ENCODE results near the gene SLC10A6. TPM values are rescaled to one million over a fixed set of nuclear protein-coding genes. Genes with fewer than 3 reads are reported as not detected.

Gene SLC10A6, protein sequence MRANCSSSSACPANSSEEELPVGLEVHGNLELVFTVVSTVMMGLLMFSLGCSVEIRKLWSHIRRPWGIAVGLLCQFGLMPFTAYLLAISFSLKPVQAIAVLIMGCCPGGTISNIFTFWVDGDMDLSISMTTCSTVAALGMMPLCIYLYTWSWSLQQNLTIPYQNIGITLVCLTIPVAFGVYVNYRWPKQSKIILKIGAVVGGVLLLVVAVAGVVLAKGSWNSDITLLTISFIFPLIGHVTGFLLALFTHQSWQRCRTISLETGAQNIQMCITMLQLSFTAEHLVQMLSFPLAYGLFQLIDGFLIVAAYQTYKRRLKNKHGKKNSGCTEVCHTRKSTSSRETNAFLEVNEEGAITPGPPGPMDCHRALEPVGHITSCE
- polyA plus RNA-seq (2013, experiment 1 of 2): not detected
- 0.06 TPM for polyA plus RNA-seq (2013, experiment 2 of 2)

- Histone ChIP-seq H3K36me3 (ENCODE audit: control insufficient read depth, insufficient read depth, low read length) (no peaks in the 10 kb centered on the region), H3K9ac (ENCODE audit: low read length) (no peak within 1 kb of the TSS), H3K23ac (ENCODE audit: low read length) (no peak within 1 kb of the TSS), H3K79me1 (ENCODE audit: low read length) (no peaks in the 10 kb centered on the region), H4K8ac (ENCODE audit: low read depth, low read length) (no peak within 1 kb of the TSS), H2AK5ac (ENCODE audit: low read length) (no peak within 1 kb of the TSS), H3K4me1 (ENCODE audit: control insufficient read depth, low read depth, low read length) (peaks cover 2% of the 10 kb centered on the region), H3K4me3 (ENCODE audit: low read length) (no peak within 1 kb of the TSS), H2BK5ac (ENCODE audit: low read length) (no peak within 1 kb of the TSS), H2BK120ac (ENCODE audit: low read depth, low read length) (no peak within 1 kb of the TSS), H2BK15ac (replicated peaks; ENCODE audit: low read depth) (no peak within 1 kb of the TSS), H3K56ac (ENCODE audit: low read length) (no peak within 1 kb of the TSS), H3K4ac (ENCODE audit: low read depth, low read length) (no peak within 1 kb of the TSS), H3K79me2 (ENCODE audit: control insufficient read depth, insufficient read depth, low read length) (no peaks in the 10 kb centered on the region), H3K18ac (ENCODE audit: low read length) (no peak within 1 kb of the TSS), H3K4me2 (ENCODE audit: low read length) (no peak within 1 kb of the TSS), H4K5ac (ENCODE audit: low read length) (no peak within 1 kb of the TSS), H3K27ac (ENCODE audit: low read depth, low read length) (no peak within 1 kb of the TSS), H3K27me3 (ENCODE audit: insufficient read depth, low read length, poor library complexity) (no peaks in the 10 kb centered on the region)
- WGBS (ENCODE audit: extremely low coverage, insufficient coverage, low lambda C conversion rate): no CpG with 5 or more reads among the region's 11 CpGs
- no peak for DNase-seq
Observed at GRCh38 chr4:86848732-86849619, at the start of gene SLC10A6. Gene SLC10A6 (minus strand): TSS chr4:86849384. CDS start chr4:86849115, 269 bp downstream.

DNA sequence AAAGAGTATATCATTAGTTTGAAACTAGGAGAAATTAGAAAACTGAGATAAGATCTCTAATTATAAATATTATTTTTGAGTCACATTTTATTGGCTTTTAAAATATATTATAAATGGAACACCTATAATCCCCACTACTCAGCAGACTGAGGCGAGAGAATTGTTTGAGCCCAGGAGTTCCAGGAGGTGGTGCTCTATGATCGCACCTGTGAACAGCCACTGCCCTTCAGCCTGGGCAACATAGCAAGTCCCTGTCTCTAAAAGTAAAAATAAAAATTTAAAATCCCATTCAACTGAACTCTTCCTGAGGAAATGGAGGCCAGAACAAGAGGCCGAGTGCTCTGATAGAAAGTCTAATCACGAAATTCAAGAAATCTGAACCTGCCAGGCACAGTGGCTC, 49.4 kb upstream of the SLC10A6 start:
- Histone ChIP-seq H4K8ac (ENCODE audit: low read depth, low read length) (no peak overlapping the region), H3K79me2 (ENCODE audit: control insufficient read depth, insufficient read depth, low read length) (no peaks in the 10 kb centered on the region), H2AK5ac (ENCODE audit: low read length) (no peak overlapping the region), H2BK5ac (ENCODE audit: low read length) (no peak overlapping the region), H3K4me3 (ENCODE audit: low read length) (no peak overlapping the region), H3K9ac (ENCODE audit: low read length) (no peak overlapping the region), H3K36me3 (ENCODE audit: control insufficient read depth, insufficient read depth, low read length) (no peaks in the 10 kb centered on the region), H3K27ac (ENCODE audit: low read depth, low read length) (no peak overlapping the region), H3K4ac (ENCODE audit: low read depth, low read length) (no peak overlapping the region), H3K4me2 (ENCODE audit: low read length) (no peak overlapping the region), H3K56ac (ENCODE audit: low read length) (no peak overlapping the region), H3K4me1 (ENCODE audit: control insufficient read depth, low read depth, low read length) (no peaks in the 10 kb centered on the region), H4K5ac (ENCODE audit: low read length) (no peak overlapping the region), H3K18ac (ENCODE audit: low read length) (no peak overlapping the region), H3K79me1 (ENCODE audit: low read length) (no peaks in the 10 kb centered on the region), H3K23ac (ENCODE audit: low read length) (no peak overlapping the region), H3K27me3 (ENCODE audit: insufficient read depth, low read length, poor library complexity) (no peaks in the 10 kb centered on the region), H2BK15ac (replicated peaks; ENCODE audit: low read depth) (no peak overlapping the region), H2BK120ac (ENCODE audit: low read depth, low read length) (no peak overlapping the region)
- no CpG with 5 or more reads among the region's 4 CpGs for WGBS (ENCODE audit: extremely low coverage, insufficient coverage, low lambda C conversion rate)
- DNase-seq: peak; percentile 47

GRCh38 chr4:86896596-86896995, 47.4 kb upstream of the SLC10A6 start:
- no CpG with 5 or more reads among the region's 4 CpGs for WGBS (ENCODE audit: extremely low coverage, insufficient coverage, low lambda C conversion rate)
- H2BK15ac ChIP-seq (replicated peaks; ENCODE audit: low read depth): no peak overlapping the region

DNA sequence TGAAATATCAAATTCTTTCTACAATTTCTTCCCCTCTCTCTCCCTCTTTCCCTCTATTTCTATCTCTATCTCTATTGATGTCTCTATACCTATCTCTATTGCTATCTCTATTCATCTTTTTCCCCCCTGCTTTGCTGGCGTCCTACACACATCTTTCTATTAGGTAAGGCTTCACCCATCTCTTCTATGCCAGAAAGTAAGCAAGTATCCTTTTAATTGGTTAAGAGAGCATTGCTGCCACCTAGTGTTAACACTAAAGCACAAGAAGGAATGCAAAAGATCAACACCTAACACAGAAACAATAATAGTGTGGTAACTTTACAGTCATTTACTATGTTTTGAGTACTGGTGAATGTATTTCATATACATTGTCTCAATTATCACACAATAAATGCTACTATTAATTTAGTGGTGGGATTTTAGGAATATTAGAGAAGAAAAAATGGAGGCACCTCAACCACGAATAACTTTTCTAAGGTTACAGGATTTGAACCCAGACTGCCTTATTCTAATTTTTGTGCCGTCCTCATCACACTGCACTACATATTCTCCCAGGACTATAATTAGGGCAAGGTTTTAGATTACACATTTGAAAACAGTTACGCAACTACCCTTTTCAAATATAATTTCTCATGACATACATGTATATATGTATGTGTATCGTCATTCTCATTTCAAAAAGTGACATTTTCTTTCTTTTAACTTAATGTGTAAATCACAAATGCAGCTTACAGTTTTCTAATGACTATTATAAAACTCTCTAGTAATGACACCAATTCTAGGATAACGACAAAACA, 46.7 kb upstream of the SLC10A6 start:
- no CpG with 5 or more reads among the region's 6 CpGs for WGBS (ENCODE audit: extremely low coverage, insufficient coverage, low lambda C conversion rate)
- no peak overlapping the region for H3K23ac ChIP-seq (ENCODE audit: low read length)
- H2BK15ac ChIP-seq (replicated peaks; ENCODE audit: low read depth): no peak overlapping the region
- H3K27ac ChIP-seq (ENCODE audit: low read depth, low read length): no peak overlapping the region
- no peak overlapping the region for H4K5ac ChIP-seq (ENCODE audit: low read length)
- no peaks in the 10 kb centered on the region for H3K79me2 ChIP-seq (ENCODE audit: control insufficient read depth, insufficient read depth, low read length)
- no peak overlapping the region for H3K56ac ChIP-seq (ENCODE audit: low read length)
- no peaks in the 10 kb centered on the region for H3K36me3 ChIP-seq (ENCODE audit: control insufficient read depth, insufficient read depth, low read length)
- DNase-seq: peak; percentile 78
- H3K4me2 ChIP-seq (ENCODE audit: low read length): no peak overlapping the region
- H2AK5ac ChIP-seq (ENCODE audit: low read length): no peak overlapping the region
- no peaks in the 10 kb centered on the region for H3K27me3 ChIP-seq (ENCODE audit: insufficient read depth, low read length, poor library complexity)
- no peak overlapping the region for H2BK5ac ChIP-seq (ENCODE audit: low read length)
- H2BK120ac ChIP-seq (ENCODE audit: low read depth, low read length): no peak overlapping the region
- H3K9ac ChIP-seq (ENCODE audit: low read length): no peak overlapping the region
- H3K4me3 ChIP-seq (ENCODE audit: low read length): no peak overlapping the region
- no peak overlapping the region for H3K4ac ChIP-seq (ENCODE audit: low read depth, low read length)
- no peak overlapping the region for H3K18ac ChIP-seq (ENCODE audit: low read length)
- H4K8ac ChIP-seq (ENCODE audit: low read depth, low read length): no peak overlapping the region
- H3K4me1 ChIP-seq (ENCODE audit: control insufficient read depth, low read depth, low read length): no peaks in the 10 kb centered on the region
- H3K79me1 ChIP-seq (ENCODE audit: low read length): no peaks in the 10 kb centered on the region

More at GRCh38 chr4:86896596-86896995, 47.4 kb upstream of the SLC10A6 start:
- H3K4me3 ChIP-seq (ENCODE audit: low read length): no peak overlapping the region
- H3K18ac ChIP-seq (ENCODE audit: low read length): no peak overlapping the region
- no peak overlapping the region for H3K4ac ChIP-seq (ENCODE audit: low read depth, low read length)
- H4K5ac ChIP-seq (ENCODE audit: low read length): no peak overlapping the region
- H2AK5ac ChIP-seq (ENCODE audit: low read length): no peak overlapping the region
- no peak overlapping the region for H2BK120ac ChIP-seq (ENCODE audit: low read depth, low read length)
- no peak overlapping the region for H3K23ac ChIP-seq (ENCODE audit: low read length)
- no peak overlapping the region for H3K56ac ChIP-seq (ENCODE audit: low read length)
- H3K79me2 ChIP-seq (ENCODE audit: control insufficient read depth, insufficient read depth, low read length): no peaks in the 10 kb centered on the region
- H4K8ac ChIP-seq (ENCODE audit: low read depth, low read length): no peak overlapping the region
- H3K9ac ChIP-seq (ENCODE audit: low read length): no peak overlapping the region
- H3K4me2 ChIP-seq (ENCODE audit: low read length): no peak overlapping the region
- no peak overlapping the region for H3K27ac ChIP-seq (ENCODE audit: low read depth, low read length)
- no peaks in the 10 kb centered on the region for H3K36me3 ChIP-seq (ENCODE audit: control insufficient read depth, insufficient read depth, low read length)
- H3K27me3 ChIP-seq (ENCODE audit: insufficient read depth, low read length, poor library complexity): no peaks in the 10 kb centered on the region
- DNase-seq: no peak
- H2BK5ac ChIP-seq (ENCODE audit: low read length): no peak overlapping the region
- H3K79me1 ChIP-seq (ENCODE audit: low read length): no peaks in the 10 kb centered on the region
- no peaks in the 10 kb centered on the region for H3K4me1 ChIP-seq (ENCODE audit: control insufficient read depth, low read depth, low read length)

DNA sequence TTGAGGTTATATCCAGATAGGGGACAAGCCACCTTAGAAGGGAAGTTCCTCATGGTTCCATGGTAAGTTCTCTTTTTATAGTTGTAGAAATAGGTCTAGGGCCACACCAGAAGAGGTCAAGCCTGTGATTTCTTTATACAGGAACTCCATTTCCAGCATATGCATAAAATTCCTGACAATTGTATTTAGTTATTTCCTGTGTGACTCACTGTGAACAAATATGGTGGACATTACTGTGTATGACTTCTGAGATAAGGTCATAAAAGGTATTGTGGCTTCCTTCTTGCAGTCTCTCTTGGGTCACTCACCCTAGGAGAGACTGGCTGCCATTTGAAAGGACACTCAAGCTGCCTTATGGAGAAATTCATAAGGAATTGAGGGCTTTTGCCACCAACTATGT, 45.3 kb upstream of the SLC10A6 start:
- no peak overlapping the region for H4K8ac ChIP-seq (ENCODE audit: low read depth, low read length)
- no peak overlapping the region for H2BK15ac ChIP-seq (replicated peaks; ENCODE audit: low read depth)
- no peaks in the 10 kb centered on the region for H3K36me3 ChIP-seq (ENCODE audit: control insufficient read depth, insufficient read depth, low read length)
- no peaks in the 10 kb centered on the region for H3K79me1 ChIP-seq (ENCODE audit: low read length)
- H3K4me2 ChIP-seq (ENCODE audit: low read length): no peak overlapping the region
- DNase-seq: no peak
- H3K4ac ChIP-seq (ENCODE audit: low read depth, low read length): no peak overlapping the region
- H3K18ac ChIP-seq (ENCODE audit: low read length): no peak overlapping the region
- H3K56ac ChIP-seq (ENCODE audit: low read length): no peak overlapping the region
- H4K5ac ChIP-seq (ENCODE audit: low read length): no peak overlapping the region
- H3K79me2 ChIP-seq (ENCODE audit: control insufficient read depth, insufficient read depth, low read length): no peaks in the 10 kb centered on the region
- no peak overlapping the region for H2BK5ac ChIP-seq (ENCODE audit: low read length)
- H3K9ac ChIP-seq (ENCODE audit: low read length): no peak overlapping the region
- no peak overlapping the region for H3K27ac ChIP-seq (ENCODE audit: low read depth, low read length)
- no peak overlapping the region for H3K23ac ChIP-seq (ENCODE audit: low read length)
- no peaks in the 10 kb centered on the region for H3K27me3 ChIP-seq (ENCODE audit: insufficient read depth, low read length, poor library complexity)
- H3K4me1 ChIP-seq (ENCODE audit: control insufficient read depth, low read depth, low read length): no peaks in the 10 kb centered on the region
- no peak overlapping the region for H3K4me3 ChIP-seq (ENCODE audit: low read length)
- no peak overlapping the region for H2BK120ac ChIP-seq (ENCODE audit: low read depth, low read length)
- H2AK5ac ChIP-seq (ENCODE audit: low read length): no peak overlapping the region
